ENCODE results near the gene STIP1.

The STIP1 gene

DNA sequence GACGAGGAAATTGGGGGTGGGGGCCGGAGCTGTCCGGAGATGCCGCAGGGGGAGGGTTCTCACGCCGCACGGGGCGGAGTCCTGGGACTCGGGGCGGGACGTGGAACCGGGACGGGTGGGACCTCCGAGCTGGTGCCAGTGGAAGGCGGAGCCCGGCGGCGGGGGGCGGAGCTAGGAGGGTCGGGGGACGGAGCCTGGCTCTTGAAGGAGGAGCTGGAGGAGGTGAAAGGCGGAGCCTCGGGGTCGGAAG is 55.2 kb downstream of the STIP1 start:
- H3K9me3 ChIP-seq (ENCODE audit: severe bottlenecking): no peaks in the 10 kb centered on the region
- H3K4me3 ChIP-seq (ENCODE audit: low read depth, low read length): peak overlapping the region; percentile 82
- peaks cover 45% of the 10 kb centered on the region for H3K36me3 ChIP-seq
- peak overlapping the region; percentile 86 for H3K27ac ChIP-seq
- no peaks in the 10 kb centered on the region for H3K27me3 ChIP-seq (ENCODE audit: insufficient read depth, low read depth, severe bottlenecking)
- peak; percentile 99 for DNase-seq
- TF ChIP-seq, protein P1, sequence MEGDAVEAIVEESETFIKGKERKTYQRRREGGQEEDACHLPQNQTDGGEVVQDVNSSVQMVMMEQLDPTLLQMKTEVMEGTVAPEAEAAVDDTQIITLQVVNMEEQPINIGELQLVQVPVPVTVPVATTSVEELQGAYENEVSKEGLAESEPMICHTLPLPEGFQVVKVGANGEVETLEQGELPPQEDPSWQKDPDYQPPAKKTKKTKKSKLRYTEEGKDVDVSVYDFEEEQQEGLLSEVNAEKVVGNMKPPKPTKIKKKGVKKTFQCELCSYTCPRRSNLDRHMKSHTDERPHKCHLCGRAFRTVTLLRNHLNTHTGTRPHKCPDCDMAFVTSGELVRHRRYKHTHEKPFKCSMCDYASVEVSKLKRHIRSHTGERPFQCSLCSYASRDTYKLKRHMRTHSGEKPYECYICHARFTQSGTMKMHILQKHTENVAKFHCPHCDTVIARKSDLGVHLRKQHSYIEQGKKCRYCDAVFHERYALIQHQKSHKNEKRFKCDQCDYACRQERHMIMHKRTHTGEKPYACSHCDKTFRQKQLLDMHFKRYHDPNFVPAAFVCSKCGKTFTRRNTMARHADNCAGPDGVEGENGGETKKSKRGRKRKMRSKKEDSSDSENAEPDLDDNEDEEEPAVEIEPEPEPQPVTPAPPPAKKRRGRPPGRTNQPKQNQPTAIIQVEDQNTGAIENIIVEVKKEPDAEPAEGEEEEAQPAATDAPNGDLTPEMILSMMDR (IDR thresholded peaks at IDR 0.05; ENCODE audit: low read depth, low read length): no peak

DNA sequence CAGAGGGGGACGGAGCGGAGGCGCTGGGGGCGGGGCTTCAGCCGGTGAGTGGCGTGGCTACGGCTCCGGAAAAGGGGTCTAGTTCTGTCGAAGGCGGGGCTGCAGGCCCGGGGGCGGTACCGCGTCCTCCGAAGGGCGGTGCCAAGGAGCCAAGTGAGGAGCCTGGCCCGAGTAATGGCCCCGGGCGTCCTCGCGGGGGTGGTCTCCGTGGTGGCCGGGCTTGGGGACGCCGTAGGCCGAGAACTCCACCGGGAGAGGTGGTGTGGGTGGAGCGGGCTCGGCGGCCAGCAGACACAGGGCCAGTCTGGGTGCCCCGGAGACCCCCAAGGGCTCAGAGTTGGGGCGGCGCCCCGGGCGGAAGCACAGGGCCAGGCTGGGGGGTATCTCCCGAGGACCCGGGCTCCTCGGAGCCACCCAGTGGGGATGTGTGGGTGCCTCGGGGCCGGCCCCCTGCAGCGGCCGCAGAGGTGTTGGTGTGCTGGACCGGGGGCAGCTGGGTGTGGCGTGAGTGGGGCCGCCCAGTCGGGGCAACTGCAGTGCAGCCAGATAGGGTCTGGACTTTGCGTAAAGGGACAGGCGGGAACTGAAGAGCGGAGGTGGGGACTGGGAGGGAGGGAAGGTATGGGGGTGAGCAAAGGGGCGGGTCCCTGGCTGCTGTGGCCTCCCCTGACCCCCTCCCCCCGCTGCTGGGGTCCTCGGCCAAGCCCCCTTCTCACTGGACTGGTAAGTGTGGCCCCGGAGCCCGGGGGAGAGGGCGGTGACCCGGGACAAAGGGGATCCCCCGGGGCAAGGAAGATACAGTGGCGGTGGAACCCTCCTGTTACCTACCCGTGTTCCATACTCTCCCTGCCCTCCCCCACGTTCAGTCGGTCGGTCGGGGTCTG is 55.8 kb downstream of the STIP1 start:
- Histone ChIP-seq H3K9me3 (ENCODE audit: severe bottlenecking) (no peaks in the 10 kb centered on the region), H3K36me3 (peaks cover 46% of the 10 kb centered on the region), H3K27me3 (ENCODE audit: insufficient read depth, low read depth, severe bottlenecking) (no peaks in the 10 kb centered on the region), H3K27ac (peak overlapping the region; percentile 80), H3K4me3 (ENCODE audit: low read depth, low read length) (peak overlapping the region; percentile 82)
- peak; percentile 64 for DNase-seq
- TF ChIP-seq, protein P1 (IDR thresholded peaks at IDR 0.05; ENCODE audit: low read depth, low read length): no peak

DNA sequence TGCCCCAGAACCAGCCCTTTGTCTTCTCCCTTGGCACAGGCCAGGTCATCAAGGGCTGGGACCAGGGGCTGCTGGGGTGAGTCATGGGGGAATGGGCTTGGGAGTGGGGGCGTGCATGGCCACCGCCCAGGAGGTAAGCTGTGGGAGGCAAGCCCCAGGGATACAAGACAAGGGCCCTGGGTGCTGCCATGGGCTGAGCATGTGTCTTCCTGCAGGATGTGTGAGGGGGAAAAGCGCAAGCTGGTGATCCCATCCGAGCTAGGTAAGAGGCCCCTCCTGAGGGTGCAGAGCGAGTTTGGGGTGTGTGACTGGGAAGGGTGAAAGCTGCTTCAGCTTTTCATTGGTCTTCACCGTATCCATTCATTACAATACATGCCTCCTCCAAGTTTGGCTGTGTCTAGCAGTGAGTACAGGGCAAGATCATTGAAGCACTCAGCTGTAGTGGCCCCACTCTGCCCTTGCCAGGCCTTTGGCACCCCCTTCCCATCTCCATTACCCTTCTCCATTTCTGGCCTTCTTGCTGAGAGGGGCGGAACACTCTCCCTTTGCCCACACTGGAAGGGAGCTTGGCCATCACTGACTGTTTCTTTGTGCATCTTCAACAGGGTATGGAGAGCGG is 57.4 kb downstream of the STIP1 start:
- peaks cover 36% of the 10 kb centered on the region for H3K36me3 ChIP-seq
- no peak for DNase-seq
- H3K4me3 ChIP-seq (ENCODE audit: low read depth, low read length): no peak overlapping the region
- TF ChIP-seq, protein P1 (IDR thresholded peaks at IDR 0.05; ENCODE audit: low read depth, low read length): no peak
- H3K27ac ChIP-seq: peak overlapping the region; percentile 80; the same call in 1 of the 2 replicates
- H3K27me3 ChIP-seq (ENCODE audit: insufficient read depth, low read depth, severe bottlenecking): no peaks in the 10 kb centered on the region
- H3K9me3 ChIP-seq (ENCODE audit: severe bottlenecking): no peaks in the 10 kb centered on the region

DNA sequence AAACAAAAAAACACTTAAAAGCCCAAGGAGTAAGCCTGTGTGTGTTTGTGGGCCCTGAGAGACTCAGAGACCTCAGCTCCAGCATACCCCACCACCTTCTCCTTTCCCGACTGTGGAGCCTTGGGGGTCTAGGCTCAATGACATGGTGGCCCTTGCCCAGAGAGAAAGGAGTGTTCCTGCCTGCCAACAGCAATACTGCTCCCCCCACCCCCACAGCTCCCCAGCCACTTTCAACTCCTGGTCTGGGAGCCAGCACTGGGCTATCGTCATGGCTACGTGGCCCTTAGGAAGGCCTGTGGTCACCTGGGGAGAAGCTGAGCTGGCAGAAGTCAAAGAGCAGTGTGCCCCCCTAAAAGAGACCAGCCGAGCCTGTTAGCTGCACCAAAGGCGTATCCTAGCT is 58.1 kb downstream of the STIP1 start:
- DNase-seq: no peak
- no peak overlapping the region for H3K27ac ChIP-seq
- no peak overlapping the region for H3K4me3 ChIP-seq (ENCODE audit: low read depth, low read length)
- no peaks in the 10 kb centered on the region for H3K27me3 ChIP-seq (ENCODE audit: insufficient read depth, low read depth, severe bottlenecking)
- H3K9me3 ChIP-seq (ENCODE audit: severe bottlenecking): no peaks in the 10 kb centered on the region
- peaks cover 29% of the 10 kb centered on the region for H3K36me3 ChIP-seq
- TF ChIP-seq, protein P1 (IDR thresholded peaks at IDR 0.05; ENCODE audit: low read depth, low read length): no peak

DNA sequence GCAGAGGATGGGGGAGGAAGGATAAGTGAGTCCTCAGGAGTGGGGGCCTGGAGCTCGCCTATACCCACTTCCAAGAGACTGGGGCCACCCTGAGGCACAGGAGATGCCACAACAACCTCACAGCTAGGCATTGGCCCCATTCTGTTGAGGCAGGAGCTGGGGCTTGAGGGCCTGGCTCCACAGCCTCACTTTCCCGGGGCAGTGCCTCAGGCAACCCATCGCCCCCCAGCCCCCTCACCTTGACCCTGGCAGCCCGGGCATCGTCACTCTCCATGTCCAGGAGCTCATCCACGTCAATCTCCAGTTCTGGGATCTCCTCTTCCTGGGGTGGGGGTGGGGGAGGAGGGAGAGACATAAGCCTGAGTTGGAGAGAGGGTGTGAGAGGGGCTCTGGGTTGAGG is 59.0 kb downstream of the STIP1 start:
- H3K36me3 ChIP-seq: peaks cover 29% of the 10 kb centered on the region
- H3K27ac ChIP-seq: peak overlapping the region; percentile 89; the same call in 1 of the 2 replicates

More for the DNA sequence above, 59.0 kb downstream of the STIP1 start:
- DNase-seq: no peak
- H3K4me3 ChIP-seq (ENCODE audit: low read depth, low read length): peak overlapping the region; percentile 61
- TF ChIP-seq, protein P1 (IDR thresholded peaks at IDR 0.05; ENCODE audit: low read depth, low read length): no peak
- no peaks in the 10 kb centered on the region for H3K27me3 ChIP-seq (ENCODE audit: insufficient read depth, low read depth, severe bottlenecking)
- H3K9me3 ChIP-seq (ENCODE audit: severe bottlenecking): no peaks in the 10 kb centered on the region
